GM19324 (cell line): ENCODE measurements around the gene CCNQ.

Experiments
- ATAC-seq: cut with Tn5 transposase; IDR thresholded peaks from one replicate; pipeline ENCODE4 v1.9.1; 2021; ENCODE audit warnings: mild to moderate bottlenecking, moderate library complexity; ENCODE audit not compliant: unreplicated experiment, low FRiP score

CCNQ gene

DNA sequence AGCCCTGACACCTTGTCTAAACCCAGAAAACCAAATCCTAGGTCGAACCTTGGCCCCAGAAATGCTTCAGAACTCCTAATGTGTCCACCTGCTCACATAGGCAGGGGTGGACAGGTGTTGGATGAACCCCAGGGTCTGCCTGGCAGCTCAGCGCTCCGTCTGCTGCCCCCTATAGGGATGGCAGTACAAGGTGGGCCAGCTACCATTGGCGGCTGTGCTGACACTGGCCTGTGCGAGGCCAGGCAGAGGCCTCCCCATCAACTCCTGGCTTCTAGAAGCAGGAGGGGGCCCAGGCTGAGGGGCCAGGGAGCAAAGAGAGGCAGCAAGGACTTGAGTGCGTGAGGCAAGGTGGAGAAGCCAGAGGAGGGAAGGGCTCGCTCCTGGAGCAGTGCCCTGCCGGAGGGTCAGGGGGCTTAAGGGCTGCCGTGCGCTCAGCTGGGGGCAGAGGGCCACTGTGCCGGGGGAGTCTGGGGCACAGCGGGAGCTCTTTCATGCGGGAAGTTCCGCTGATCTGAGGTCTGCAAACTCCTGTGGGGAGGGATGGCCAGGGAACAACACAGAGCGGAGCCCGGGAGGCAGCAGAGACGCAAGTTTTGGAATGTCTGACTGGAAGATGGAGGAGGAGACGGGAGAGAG lies 20.6 kb downstream of the CCNQ start:
- ATAC-seq, result no peak

- ATAC-seq, result no peak
Measured at GRCh38 chrX:153576961-153577360, 22.0 kb downstream of the CCNQ start.

DNA sequence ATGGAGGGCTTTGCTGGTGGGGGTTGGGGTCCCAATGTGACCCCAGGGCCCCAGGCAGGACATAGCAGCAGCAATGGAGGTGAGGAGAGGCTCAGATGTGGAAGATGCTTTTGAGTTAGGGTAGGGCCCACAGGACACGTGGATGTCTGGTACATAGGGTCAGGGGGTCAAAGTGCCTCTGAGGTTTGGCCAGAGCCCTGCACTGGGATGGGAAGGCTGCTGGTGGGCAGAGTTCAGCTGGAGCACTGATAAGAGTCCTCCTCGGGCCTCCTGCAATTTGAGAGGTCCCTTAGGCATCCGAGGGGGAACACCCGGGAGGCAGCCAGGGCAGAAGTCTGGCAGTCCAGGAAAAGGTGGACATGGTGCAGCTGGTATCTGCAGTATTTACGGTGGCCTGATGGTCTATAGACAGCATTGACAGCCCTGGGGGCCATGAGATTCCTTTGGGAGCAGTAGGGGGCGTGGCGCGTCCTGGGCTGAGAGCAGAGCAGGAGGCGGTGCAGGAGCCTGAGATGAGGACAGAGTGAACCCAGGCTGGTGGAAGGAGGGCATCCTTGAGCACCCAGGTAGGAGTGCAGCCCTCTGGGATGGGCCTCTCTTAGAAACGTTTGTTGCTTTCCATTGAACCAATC lies 22.6 kb downstream of the CCNQ start:
- no peak for ATAC-seq

- no peak for ATAC-seq
Measured at GRCh38 chrX:153573984-153574383, 25.0 kb downstream of the CCNQ start.

DNA sequence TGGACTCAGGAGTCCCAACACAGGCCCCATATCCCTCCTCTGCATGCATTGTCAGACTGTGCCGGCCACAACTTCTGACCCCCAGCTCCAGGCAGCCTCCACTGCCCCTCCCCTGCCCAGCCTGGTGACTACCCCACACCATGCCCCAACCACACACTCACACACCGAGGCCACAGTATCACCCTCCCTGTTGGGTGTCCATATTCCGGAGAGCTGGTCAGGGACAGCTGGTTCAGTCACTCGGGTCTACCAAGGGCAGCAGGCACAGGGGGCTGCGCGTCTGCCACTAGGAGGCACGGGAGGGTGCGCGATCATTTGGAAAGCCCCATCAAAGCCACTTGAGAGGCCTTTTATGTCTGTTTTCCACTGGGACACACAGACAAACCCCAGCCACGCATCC lies 26.3 kb downstream of the CCNQ start:
- ATAC-seq, result no peak

DNA sequence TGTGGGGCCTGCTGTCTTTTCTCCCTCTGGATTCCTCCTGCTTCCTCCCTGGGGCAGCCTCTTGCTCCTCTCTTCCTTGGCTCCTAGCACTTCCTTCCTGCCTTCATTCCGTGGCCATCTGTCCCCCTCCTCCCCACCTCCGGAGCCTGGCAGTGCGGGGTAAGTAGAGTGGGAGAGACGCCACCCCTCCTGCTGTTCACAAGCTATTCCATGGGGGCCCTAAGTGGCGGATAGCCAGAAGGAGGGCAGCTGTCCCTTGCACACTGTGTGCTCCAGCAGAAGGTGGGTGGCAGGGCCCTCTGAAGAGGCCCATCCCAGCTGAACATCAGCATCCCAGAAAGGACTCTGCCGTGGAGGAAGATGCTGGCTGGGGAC lies 27.4 kb downstream of the CCNQ start:
- no peak for ATAC-seq

- ATAC-seq, result no peak
Measured at GRCh38 chrX:153569475-153569874, 29.5 kb downstream of the CCNQ start.

GRCh38 chrX:153568451-153569011 lies 30.4 kb downstream of the CCNQ start:
- ATAC-seq, result no peak

- no peak for ATAC-seq
Measured at GRCh38 chrX:153565996-153566580, 32.9 kb downstream of the CCNQ start.

DNA sequence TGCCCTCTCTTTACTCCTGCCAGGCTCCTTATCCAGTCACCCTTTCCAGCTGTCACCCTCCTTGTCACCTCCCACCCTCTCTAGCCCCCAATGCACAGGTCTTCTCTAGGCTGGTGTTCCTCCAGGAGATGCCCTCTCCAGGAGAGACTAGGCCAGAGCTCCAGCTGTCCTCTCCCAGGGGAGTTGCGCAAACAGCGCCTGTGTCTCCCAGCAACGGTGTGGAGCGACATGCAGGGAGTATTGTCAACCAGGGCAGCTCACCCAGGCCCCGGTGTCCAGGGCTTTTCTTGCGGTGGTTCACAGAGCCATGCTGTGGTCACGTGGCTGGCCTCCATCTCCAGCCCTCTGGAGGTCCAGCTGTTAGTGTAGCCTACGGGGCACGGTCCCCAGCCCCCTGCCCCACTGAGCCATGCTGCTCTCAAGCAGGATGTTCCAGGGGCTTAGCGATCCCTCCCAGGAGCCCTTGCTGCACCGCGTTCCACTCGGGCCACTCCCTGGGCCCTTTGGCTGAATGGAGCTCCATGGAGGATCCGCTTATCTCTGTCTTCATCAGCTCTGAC lies 34.8 kb downstream of the CCNQ start:
- ATAC-seq, result no peak

GRCh38 chrX:153562546-153562945 lies 36.4 kb downstream of the CCNQ start:
- ATAC-seq, result no peak

GRCh38 chrX:153561337-153561736 lies 37.6 kb downstream of the CCNQ start:
- no peak for ATAC-seq

GRCh38 chrX:153560466-153560865 lies 38.5 kb downstream of the CCNQ start:
- no peak for ATAC-seq

DNA sequence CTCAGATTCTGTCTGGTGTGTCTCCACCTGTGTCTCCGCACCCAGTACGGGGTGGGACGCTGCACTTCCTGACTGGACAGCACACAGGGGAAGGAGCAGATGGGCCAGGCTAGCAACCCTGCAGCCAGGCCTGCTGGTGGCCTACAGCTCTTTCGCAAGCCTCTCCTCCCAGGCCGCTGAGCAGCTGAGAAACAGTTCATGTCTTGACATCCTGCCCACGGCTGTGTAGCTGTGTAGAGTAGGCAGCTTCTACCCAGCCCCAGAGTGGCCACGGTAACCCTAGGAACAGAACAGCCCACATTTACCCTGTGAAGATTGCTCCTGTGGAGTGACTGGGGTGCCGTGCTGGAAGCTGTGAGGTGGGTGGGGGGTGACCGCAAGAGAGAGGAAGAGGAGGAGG lies 38.9 kb downstream of the CCNQ start:
- no peak for ATAC-seq

DNA sequence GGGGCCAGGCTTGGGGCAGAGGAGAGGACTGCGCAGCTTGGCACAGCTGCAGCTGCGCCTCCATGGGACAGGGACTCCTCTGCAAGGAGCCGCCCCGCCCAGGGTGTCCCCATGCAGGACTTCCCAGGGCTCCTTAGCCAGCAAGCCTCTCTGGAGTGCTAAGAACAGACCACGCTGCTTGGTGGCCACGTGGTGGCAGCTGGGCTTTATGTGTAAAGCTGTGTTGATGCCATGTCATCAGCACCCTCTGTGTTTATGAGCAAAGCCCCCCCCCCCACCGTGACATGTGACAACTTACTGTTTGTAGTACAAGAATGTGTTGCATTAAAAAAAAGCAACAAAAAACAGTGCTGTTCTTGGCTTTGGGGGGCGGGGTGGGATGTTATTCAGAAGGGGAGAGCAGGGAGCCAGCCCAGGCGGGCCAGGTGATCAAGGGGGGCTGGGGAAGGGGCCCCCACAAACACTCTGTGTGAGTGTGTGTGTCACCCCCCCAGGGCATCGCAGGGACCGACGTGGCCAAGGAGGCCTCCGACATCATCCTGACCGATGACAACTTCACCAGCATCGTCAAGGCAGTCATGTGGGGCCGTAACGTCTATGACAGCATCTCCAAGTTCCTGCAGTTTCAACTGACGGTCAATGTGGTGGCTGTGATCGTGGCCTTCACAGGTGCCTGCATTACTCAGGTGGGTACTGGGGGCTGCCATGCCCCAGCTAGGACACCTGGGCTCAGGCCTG lies 41.2 kb downstream of the CCNQ start:
- ATAC-seq, result no peak

DNA sequence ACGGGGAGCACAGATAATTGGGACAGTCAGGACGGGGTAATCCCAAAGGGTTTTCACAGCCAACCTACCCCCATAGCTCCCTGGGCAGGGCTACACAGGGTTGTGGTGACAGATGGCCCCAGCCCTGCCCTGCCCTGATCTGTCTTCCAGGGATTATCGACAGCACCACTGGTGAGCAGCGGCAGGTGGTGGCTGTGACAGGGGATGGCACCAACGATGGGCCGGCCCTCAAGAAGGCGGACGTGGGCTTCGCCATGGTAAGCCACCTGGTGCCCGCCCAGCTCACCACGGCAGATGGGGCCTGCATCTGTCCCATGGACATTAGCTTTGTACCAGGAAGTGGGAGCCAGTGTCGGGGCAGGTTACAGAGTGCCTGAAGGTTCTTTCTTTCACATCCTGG lies 42.2 kb downstream of the CCNQ start:
- no peak for ATAC-seq

GRCh38 chrX:153554519-153555167 lies 44.3 kb downstream of the CCNQ start:
- ATAC-seq, result no peak

- no peak for ATAC-seq
Measured at GRCh38 chrX:153551135-153551534, 47.8 kb downstream of the CCNQ start.

GRCh38 chrX:153549807-153550206 lies 49.1 kb downstream of the CCNQ start:
- ATAC-seq, result no peak

DNA sequence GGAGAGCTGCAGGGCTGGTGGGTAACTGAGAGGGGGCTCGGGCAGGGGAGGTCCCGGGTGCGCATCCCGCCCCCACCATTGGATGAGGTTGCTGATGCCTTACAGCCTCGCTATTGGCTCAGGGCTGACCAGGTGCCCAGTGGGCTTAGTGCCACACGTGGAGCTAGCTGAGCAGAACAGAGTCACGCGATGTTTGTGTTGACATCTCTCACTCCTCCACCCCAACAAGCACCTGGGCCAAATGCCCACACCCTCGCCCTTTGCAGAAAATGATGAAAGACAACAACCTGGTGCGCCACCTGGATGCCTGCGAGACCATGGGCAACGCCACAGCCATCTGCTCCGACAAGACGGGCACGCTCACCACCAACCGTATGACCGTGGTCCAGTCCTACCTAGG lies 49.7 kb downstream of the CCNQ start:
- no peak for ATAC-seq
